ENCODE measurements around the gene AEN.

DNA sequence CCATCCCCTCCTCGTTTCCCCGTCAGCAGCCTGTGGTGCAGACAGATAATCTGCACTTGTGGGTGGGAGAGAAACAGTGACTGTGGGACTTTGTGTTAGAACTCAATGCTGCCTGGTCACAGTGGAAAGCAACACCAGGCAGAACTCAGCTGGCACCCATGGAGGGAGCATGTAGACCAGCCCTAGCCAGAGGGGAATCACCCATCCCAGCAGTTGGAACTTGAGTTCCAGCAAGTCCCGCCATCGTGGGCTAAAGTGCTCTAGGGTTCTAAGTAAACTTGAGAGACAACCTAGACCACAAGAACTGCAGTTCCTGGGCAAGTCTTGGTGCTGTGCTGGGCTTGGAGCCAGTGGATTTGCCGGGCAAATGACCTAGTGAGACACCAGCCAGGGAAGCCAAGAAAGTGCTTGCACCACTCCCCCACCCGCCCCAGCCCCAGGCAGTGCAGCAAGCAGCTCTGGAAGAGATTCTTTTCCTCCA lies 42.0 kb downstream of the AEN start:
- TF ChIP-seq, protein P1, sequence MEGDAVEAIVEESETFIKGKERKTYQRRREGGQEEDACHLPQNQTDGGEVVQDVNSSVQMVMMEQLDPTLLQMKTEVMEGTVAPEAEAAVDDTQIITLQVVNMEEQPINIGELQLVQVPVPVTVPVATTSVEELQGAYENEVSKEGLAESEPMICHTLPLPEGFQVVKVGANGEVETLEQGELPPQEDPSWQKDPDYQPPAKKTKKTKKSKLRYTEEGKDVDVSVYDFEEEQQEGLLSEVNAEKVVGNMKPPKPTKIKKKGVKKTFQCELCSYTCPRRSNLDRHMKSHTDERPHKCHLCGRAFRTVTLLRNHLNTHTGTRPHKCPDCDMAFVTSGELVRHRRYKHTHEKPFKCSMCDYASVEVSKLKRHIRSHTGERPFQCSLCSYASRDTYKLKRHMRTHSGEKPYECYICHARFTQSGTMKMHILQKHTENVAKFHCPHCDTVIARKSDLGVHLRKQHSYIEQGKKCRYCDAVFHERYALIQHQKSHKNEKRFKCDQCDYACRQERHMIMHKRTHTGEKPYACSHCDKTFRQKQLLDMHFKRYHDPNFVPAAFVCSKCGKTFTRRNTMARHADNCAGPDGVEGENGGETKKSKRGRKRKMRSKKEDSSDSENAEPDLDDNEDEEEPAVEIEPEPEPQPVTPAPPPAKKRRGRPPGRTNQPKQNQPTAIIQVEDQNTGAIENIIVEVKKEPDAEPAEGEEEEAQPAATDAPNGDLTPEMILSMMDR (conservative IDR thresholded peaks at IDR 0.05; ENCODE audit: low read length), result no peak
- TF ChIP-seq EZH2phosphoT487 (IDR thresholded peaks at IDR 0.05; ENCODE audit: borderline replicate concordance), result no peak
